AG09309 (cell line): ENCODE measurements around the gene DDX31.

Source experiments
- DNase-seq: peaks from one replicate; pipeline ENCODE4 v3.0.0-alpha.2; 2010; ENCODE audit warnings: low read depth
- H3K4me3 ChIP-seq: 2 replicates; pipeline ENCODE4 v1.5.1; 2011; ENCODE audit warnings: mild to moderate bottlenecking, low read depth, low read length, moderate library complexity; ENCODE audit not compliant: control insufficient read depth
- CTCF ChIP-seq: IDR thresholded peaks from 2 replicates; pipeline ENCODE4 v1.5.1; 2011; ENCODE audit warnings: mild to moderate bottlenecking, low read depth, low read length, inconsistent platforms; ENCODE audit not compliant: insufficient read depth, control insufficient read depth; ENCODE audit errors: missing control alignments

The DDX31 gene

GRCh38 chr9:132627594-132627993, 42.2 kb downstream of the DDX31 start:
- no peak overlapping the region for H3K4me3 ChIP-seq
- no peak for TF ChIP-seq CTCF
- no peak for DNase-seq

DNA sequence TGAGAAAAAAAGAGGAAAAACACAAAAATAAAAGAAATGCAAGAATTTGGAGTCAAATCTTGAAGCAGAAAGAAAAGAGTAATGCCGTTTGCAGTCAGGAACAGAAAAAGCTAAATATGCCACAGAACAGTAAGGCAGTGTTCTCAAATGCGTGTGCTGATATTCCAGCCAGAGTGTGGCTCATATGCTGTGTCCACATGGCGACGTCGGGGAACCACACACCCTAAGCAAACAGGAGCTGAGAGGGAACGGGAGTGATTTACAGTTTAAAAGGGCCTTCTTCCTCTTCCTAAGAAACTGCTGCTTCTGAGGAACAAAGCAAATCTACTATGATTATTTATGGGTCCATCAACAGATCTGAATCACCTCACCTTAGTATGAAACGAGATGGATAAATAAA, 42.7 kb downstream of the DDX31 start:
- H3K4me3 ChIP-seq, result no peak overlapping the region
- no peak for TF ChIP-seq CTCF
- no peak for DNase-seq

GRCh38 chr9:132626285-132626684, 43.5 kb downstream of the DDX31 start:
- no peak for TF ChIP-seq CTCF
- DNase-seq, result no peak
- no peak overlapping the region for H3K4me3 ChIP-seq

GRCh38 chr9:132622159-132622558, 47.6 kb downstream of the DDX31 start:
- TF ChIP-seq CTCF, result no peak
- no peak overlapping the region for H3K4me3 ChIP-seq
- DNase-seq, result no peak

DNA sequence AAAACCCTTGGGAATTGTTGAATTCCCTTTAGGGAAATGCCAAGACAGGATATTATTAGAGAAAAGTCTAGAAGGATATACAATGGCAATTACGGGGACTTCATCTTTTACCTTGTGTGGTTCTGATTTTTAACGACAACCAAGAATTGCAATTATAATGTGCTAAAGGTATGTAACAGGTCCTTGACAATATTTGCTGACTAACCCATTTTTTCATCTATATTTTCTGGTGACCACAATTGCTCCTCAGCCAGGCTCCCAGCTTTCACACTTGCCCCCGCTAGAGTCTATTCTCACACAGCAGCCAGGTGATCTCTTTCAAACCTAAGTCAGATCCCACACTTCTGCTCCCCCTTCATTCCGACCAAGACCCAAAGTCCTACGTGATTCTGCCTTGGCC, 53.1 kb downstream of the DDX31 start:
- no peak overlapping the region for H3K4me3 ChIP-seq
- DNase-seq, result no peak
- TF ChIP-seq CTCF, result no peak

DNA sequence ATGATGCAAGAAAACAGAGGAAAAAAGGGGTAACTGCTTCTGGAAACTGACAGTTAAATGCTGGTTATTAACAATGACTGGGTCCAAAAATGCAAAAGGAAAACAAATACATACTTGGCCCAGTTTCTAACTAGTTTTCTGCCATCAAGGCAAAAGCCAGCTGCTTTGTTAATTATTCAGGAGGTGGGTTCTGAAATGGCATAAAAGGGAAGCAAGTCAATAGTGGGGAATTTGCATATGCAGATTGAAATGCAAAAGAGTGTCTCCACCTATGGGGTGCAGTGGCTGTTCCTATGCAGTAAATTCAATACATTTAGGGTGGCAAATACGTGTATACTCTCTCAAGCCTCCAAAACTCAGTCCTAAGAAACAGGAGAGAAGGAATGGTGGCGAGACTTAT, 54.0 kb downstream of the DDX31 start:
- DNase-seq, result no peak
- H3K4me3 ChIP-seq, result no peak overlapping the region
- TF ChIP-seq CTCF, result no peak

GRCh38 chr9:132614324-132614723, 55.5 kb downstream of the DDX31 start:
- DNase-seq, result no peak
- TF ChIP-seq CTCF, result no peak
- H3K4me3 ChIP-seq, result no peak overlapping the region
